GM10266 (cell line): ENCODE data around the gene SEC24B.

Experiments used
- DNase-seq: peaks from one replicate; pipeline ENCODE4 v3.0.0; 2012; ENCODE audit errors: extremely low spot score
- CTCF ChIP-seq: IDR thresholded peaks from 2 replicates; pipeline ENCODE4 v1.5.1; 2012; ENCODE audit warnings: mild to moderate bottlenecking, low read depth; ENCODE audit not compliant: control insufficient read depth, insufficient read depth; ENCODE audit errors: missing control alignments

Gene SEC24B

GRCh38 chr4:109432203-109432602 is 1.4 kb upstream of the SEC24B start:
- no peak for DNase-seq
- TF ChIP-seq CTCF, result no peak

- DNase-seq, result no peak
- no peak for TF ChIP-seq CTCF
These were observed 919 bp upstream of the SEC24B start for GRCh38 chr4:109432696-109433095.

GRCh38 chr4:109434007-109434971 is 674 bp downstream of the SEC24B start:
- TF ChIP-seq CTCF, result no peak
- DNase-seq, result peak; percentile 26

- no peak for DNase-seq
- TF ChIP-seq CTCF, result no peak
These were observed 2.0 kb downstream of the SEC24B start for GRCh38 chr4:109435635-109436034.

- TF ChIP-seq CTCF, result no peak
- no peak for DNase-seq
These were observed 2.9 kb downstream of the SEC24B start for GRCh38 chr4:109436504-109436903.

GRCh38 chr4:109440948-109441347 is 7.3 kb downstream of the SEC24B start:
- no peak for DNase-seq
- TF ChIP-seq CTCF, result no peak

GRCh38 chr4:109441862-109442458 is 8.3 kb downstream of the SEC24B start:
- TF ChIP-seq CTCF, result no peak
- DNase-seq, result no peak
